GM12874 (cell line): ENCODE data around the gene ZFP69B.

Source experiments
- TF ChIP-seq, protein P1 (sequence below): IDR thresholded peaks from 2 replicates; pipeline ENCODE4 v1.5.1; 2011; ENCODE audit warnings: low read depth, mild to moderate bottlenecking, control low read depth, low read length, moderate library complexity; ENCODE audit not compliant: insufficient read depth

ZFP69B gene

DNA sequence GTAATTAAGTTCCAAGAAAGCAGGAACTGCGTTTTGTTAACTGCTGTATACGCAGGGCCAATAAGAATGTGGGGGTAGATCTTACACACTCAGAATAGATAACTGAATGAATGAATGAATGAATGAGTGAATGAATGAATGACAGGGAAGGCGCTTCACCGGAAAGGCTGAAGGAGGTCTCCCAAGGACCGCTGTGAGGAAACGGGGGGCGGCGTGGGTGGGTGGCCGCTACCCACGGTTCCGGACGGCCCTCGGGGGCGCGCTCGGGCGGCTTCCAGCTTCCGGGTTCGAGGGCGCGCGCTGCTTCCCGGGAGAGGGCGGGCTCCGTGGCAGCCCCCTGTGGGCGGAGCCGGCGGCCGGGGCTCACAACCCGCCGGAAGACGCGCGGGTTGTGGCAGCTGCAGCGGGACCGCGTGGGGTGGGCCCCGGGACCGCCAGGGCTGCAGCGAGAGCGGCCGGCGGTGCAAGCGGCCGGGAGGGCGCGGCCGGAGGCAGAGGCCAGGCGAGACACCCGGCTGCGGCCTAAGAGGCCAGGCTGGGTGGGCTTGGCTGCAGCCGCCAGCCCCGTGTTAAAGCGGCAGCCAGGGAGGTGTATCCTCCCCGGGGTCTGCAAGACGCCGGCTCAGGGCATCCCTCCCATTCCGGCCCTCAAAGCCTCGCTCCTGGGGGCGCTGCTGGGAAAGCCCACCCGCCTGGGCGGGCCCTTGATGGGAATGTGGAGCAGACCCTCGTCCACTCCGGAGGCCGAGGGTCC lies 26.8 kb downstream of the ZFP69B start, which contains the start of gene ZFP69:
Gene ZFP69 (plus strand): TSS at position 367 of the 754 bp plus-strand sequence. CDS start 2,072 bp downstream, outside the sequence.
- TF ChIP-seq, protein P1, sequence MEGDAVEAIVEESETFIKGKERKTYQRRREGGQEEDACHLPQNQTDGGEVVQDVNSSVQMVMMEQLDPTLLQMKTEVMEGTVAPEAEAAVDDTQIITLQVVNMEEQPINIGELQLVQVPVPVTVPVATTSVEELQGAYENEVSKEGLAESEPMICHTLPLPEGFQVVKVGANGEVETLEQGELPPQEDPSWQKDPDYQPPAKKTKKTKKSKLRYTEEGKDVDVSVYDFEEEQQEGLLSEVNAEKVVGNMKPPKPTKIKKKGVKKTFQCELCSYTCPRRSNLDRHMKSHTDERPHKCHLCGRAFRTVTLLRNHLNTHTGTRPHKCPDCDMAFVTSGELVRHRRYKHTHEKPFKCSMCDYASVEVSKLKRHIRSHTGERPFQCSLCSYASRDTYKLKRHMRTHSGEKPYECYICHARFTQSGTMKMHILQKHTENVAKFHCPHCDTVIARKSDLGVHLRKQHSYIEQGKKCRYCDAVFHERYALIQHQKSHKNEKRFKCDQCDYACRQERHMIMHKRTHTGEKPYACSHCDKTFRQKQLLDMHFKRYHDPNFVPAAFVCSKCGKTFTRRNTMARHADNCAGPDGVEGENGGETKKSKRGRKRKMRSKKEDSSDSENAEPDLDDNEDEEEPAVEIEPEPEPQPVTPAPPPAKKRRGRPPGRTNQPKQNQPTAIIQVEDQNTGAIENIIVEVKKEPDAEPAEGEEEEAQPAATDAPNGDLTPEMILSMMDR, result no peak

DNA sequence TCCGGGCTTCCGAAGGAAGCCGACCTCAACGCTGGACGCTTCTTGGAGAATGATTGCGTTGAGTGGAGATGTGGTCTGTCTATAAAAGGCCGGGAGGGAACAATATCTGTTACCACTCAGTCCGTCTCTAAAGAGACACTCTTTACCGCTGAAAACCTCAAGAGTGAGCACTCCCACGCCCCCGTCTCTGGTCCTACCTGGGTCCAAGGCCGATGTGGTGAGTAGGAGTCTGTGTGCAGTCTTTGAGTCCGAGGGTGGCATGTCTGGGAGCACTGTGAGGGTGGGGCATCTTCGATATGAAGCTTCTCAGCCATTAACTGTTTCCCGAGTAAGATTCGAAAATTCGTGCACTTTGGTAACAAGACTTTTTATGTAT lies 27.4 kb downstream of the ZFP69B start:
- TF ChIP-seq, protein P1, result no peak

DNA sequence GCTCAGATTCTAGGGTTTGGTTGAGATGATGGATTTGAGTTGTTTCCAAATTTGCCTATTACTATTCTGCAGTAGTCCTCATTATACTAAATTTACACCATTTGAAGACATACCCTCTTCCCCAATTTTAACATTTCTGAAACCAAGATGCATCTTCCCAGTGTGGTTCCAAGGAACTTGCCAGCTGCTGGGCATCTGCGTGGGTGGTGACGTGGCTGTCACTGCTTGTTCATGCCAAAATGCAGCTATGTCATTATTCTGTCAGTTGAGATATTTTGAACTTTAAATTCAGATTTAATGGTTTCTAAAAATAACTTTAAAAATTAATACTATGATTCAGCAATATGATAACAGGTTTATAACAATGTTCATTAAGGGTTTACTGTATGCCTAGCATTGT lies 28.0 kb downstream of the ZFP69B start:
- TF ChIP-seq, protein P1, result no peak

DNA sequence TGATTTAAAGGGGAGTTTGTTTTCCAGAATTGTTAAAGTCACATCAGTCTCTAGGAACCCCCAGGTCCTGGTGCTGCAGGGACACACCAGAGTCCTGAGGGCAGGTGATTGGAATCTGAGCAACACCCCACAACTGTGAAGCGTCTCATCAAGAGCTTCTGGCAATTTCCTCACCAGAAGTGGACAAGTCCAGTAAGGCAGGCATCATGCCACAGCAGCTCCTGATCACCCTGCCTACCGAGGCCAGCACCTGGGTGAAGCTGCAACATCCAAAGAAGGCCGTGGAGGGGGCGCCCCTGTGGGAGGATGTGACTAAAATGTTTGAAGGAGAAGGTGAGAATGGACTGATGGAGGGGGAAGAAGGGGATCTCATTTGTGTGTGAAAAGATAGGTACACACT lies 28.9 kb downstream of the ZFP69B start:
- TF ChIP-seq, protein P1, result no peak

DNA sequence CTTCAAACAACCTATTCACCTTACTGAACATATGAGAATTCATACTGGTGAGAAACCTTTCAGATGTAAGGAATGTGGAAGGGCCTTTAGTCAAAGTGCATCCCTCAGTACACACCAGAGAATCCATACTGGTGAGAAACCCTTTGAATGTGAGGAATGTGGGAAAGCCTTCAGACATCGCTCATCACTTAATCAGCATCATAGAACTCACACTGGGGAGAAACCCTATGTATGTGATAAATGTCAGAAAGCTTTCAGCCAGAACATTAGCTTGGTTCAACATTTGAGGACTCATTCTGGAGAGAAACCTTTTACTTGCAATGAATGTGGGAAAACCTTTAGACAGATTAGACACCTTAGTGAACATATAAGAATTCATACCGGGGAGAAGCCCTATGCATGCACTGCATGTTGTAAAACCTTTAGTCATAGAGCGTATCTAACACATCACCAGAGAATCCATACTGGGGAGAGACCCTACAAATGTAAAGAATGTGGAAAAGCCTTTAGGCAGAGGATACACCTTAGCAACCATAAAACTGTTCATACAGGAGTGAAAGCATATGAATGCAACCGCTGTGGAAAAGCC lies 45.1 kb downstream of the ZFP69B start:
- TF ChIP-seq, protein P1, result no peak

DNA sequence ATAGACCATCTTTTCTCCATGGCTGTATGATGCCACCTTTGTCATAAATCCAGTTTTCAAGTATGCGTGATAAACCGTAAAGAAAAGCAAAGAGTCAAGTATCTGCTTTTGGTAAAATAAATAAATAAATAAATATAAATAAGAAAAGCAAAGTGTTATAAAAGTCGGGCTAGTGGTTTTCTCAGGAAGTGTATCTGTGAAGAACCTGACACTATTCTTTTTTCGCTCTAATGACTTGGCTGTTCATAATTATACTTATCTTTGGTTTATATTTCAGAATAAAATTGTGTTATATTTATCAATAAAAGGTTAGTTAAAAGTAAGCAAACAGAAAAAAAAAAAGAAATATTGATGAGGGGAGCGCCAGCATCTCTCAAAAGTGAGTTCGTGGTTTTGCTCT lies 57.7 kb downstream of the ZFP69B start:
- TF ChIP-seq, protein P1, result no peak

DNA sequence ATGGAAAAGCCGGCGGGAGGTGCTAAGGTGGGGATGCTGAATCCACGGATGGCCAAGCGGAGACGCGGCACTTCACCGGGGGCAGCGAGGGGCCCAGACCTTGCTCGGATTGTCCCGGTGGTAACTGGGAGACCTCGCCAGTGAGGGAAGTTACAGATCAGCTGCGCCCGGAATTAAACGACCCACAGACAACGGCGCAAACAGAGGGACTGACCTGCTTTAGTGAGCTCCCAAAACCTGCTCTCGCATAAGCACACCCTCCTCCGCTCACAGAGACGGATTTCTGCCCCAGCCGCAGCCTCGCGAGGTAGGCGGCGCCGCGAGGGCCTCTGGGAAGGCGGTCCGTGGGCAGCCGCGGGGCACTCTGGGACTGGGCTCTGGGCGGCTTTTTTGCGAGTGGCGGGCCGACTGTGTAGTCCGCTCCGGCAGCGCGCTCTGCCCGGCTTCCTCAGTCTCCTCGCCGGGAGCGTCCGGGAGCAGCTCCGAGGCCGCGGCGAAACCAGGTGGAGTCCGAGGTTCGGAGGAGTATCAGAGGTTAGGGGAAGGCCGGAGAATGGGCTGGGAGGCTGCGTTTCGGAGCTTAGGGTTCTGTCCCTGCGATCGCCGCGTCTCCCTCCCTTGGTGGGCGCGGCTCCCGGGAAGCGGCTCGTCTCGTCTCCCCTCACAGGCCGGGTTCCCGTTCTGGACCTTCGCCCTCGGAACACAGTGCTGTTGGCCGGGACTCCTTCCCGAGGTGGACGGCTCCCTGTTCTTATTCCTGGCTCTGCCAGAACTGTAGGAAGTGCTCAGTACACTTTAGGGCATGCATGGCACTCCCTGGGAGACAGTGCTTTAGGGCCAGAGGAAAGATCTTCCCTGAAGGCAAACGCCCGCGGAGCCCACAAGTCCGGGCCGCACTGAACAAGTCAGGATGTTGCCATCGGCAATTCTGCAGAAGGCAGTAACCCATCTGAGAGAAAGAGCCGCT lies 58.4 kb downstream of the ZFP69B start, which contains the start of gene EXO5:
Gene EXO5 (plus strand): TSS at position 393 of the 967 bp plus-strand sequence. CDS start 5,778 bp downstream, outside the sequence.
- TF ChIP-seq, protein P1, result no peak
